H9 (cell line): Measurements from ENCODE around the gene WHRN. TPM values are rescaled to one million over a fixed set of nuclear protein-coding genes. Genes with fewer than 3 reads are reported as not detected.

ENCODE experiments used
- DNase-seq: peaks from one replicate; pipeline ENCODE4 v3.0.0-alpha.2; 2017
- H2AFZ ChIP-seq: one replicate; pipeline ENCODE4 v1.6.1; 2013; ENCODE audit warnings: mild to moderate bottlenecking, low read length, control low read depth, moderate library complexity
- H2AK5ac ChIP-seq: 2 replicates; pipeline ENCODE4 v1.6.1; 2013; ENCODE audit warnings: low read length, control low read depth, mixed read lengths; ENCODE audit not compliant: insufficient read length
- H2BK120ac ChIP-seq: one replicate; pipeline ENCODE4 v1.6.1; 2013; ENCODE audit warnings: low read depth, mild to moderate bottlenecking, low read length, control low read depth, inconsistent platforms; ENCODE audit not compliant: poor library complexity, severe bottlenecking
- H2BK12ac ChIP-seq: 2 replicates; pipeline ENCODE4 v1.6.1; 2013; ENCODE audit warnings: low read length, control low read depth, mixed read lengths, low read depth; ENCODE audit not compliant: insufficient read length
- H2BK15ac ChIP-seq: 2 replicates; pipeline ENCODE4 v1.6.1; 2013; ENCODE audit warnings: low read depth, low read length, control low read depth
- H2BK20ac ChIP-seq: one replicate; pipeline ENCODE4 v1.6.1; 2013; ENCODE audit warnings: low read depth, mild to moderate bottlenecking, low read length, control low read depth, inconsistent platforms; ENCODE audit not compliant: poor library complexity, severe bottlenecking
- H2BK5ac ChIP-seq: 2 replicates; pipeline ENCODE4 v1.6.1; 2013; ENCODE audit warnings: low read length, control low read depth, mixed read lengths; ENCODE audit not compliant: insufficient read length
- H3K14ac ChIP-seq: 2 replicates; pipeline ENCODE4 v1.6.1; 2013; ENCODE audit warnings: low read length, control low read depth; ENCODE audit not compliant: insufficient read depth
- H3K18ac ChIP-seq: 2 replicates; pipeline ENCODE4 v1.6.1; 2013; ENCODE audit warnings: low read depth, mild to moderate bottlenecking, mixed read lengths, low read length, control low read depth; ENCODE audit not compliant: insufficient read length
- H3K23ac ChIP-seq: 2 replicates; pipeline ENCODE4 v1.6.1; 2013; ENCODE audit warnings: low read length, control low read depth, mixed read lengths, low read depth; ENCODE audit not compliant: insufficient read length
- H3K23me2 ChIP-seq: 2 replicates; pipeline ENCODE4 v1.6.1; 2013; ENCODE audit warnings: low read depth, mild to moderate bottlenecking, mixed read lengths, low read length, control low read depth; ENCODE audit not compliant: insufficient read length, poor library complexity, severe bottlenecking
- H3K27ac ChIP-seq: 2 replicates; pipeline ENCODE4 v1.5.1; 2013; ENCODE audit warnings: low read length, control low read depth, mixed read lengths, low read depth; ENCODE audit not compliant: insufficient read length
- H3K27me3 ChIP-seq: 2 replicates; pipeline ENCODE4 v1.6.1; 2013; ENCODE audit warnings: low read length, control low read depth, inconsistent platforms; ENCODE audit not compliant: insufficient read depth
- H3K4ac ChIP-seq: 2 replicates; pipeline ENCODE4 v1.6.1; 2013; ENCODE audit warnings: low read depth, mild to moderate bottlenecking, control low read depth, inconsistent platforms, low read length, moderate library complexity
- H3K4me1 ChIP-seq: 2 replicates; pipeline ENCODE4 v1.6.1; 2013; ENCODE audit warnings: low read length, control low read depth, inconsistent platforms; ENCODE audit not compliant: insufficient read depth
- H3K4me2 ChIP-seq: 2 replicates; pipeline ENCODE4 v1.6.1; 2013; ENCODE audit warnings: low read length, control low read depth, mixed read lengths; ENCODE audit not compliant: insufficient read length, insufficient read depth
- H3K56ac ChIP-seq: 2 replicates; pipeline ENCODE4 v1.6.1; 2013; ENCODE audit warnings: low read depth, mild to moderate bottlenecking, mixed read lengths, low read length, control low read depth; ENCODE audit not compliant: insufficient read length
- H3K79me1 ChIP-seq: 2 replicates; pipeline ENCODE4 v1.6.1; 2013; ENCODE audit warnings: low read depth, mild to moderate bottlenecking, moderate library complexity, low read length, control low read depth, inconsistent platforms; ENCODE audit not compliant: insufficient read depth, poor library complexity, severe bottlenecking
- H3K79me2 ChIP-seq: 2 replicates; pipeline ENCODE4 v1.6.1; 2013; ENCODE audit warnings: low read length, control low read depth, inconsistent platforms; ENCODE audit not compliant: insufficient read depth
- H3K9ac ChIP-seq: 2 replicates; pipeline ENCODE4 v1.6.1; 2013; ENCODE audit warnings: low read length, control low read depth, mixed read lengths; ENCODE audit not compliant: insufficient read length; ENCODE audit errors: extremely low read depth
- H3K9me3 ChIP-seq: one replicate; pipeline ENCODE4 v1.6.1; 2013; ENCODE audit warnings: low read depth, low read length, inconsistent platforms; ENCODE audit not compliant: control insufficient read depth
- H3T11ph ChIP-seq: one replicate; pipeline ENCODE4 v1.6.1; 2013; ENCODE audit warnings: mild to moderate bottlenecking, low read length, control low read depth, inconsistent platforms
- H4K20me1 ChIP-seq: one replicate; pipeline ENCODE4 v1.6.1; 2013; ENCODE audit not compliant: control insufficient read depth, insufficient read length, insufficient read depth
- H4K5ac ChIP-seq: 2 replicates; pipeline ENCODE4 v1.6.1; 2013; ENCODE audit warnings: low read depth, mild to moderate bottlenecking, mixed read lengths, low read length, control low read depth; ENCODE audit not compliant: insufficient read length
- H4K8ac ChIP-seq: replicated peaks from 2 replicates; pipeline ENCODE4 v1.6.1; 2013; ENCODE audit warnings: low read length, control low read depth, mixed read lengths, low read depth; ENCODE audit not compliant: insufficient read length
- H4K91ac ChIP-seq: 2 replicates; pipeline ENCODE4 v1.6.1; 2013; ENCODE audit warnings: low read depth, mild to moderate bottlenecking, moderate library complexity, mixed read lengths, low read length, control low read depth; ENCODE audit not compliant: insufficient read length
- H3K27ac Mint-ChIP-seq, 3 experiments: 2 replicates in 2 of 3; 3 replicates in 1 of 3; pipeline ENCODE4 v1.8.0; 2020 to 2021; ENCODE audit warnings: mixed read lengths in 3 of 3, mild to moderate bottlenecking in 1 of 3, moderate library complexity in 1 of 3
- H3K27me3 Mint-ChIP-seq: 2 replicates; pipeline ENCODE4 v1.8.0; 2021; ENCODE audit warnings: low read depth, mild to moderate bottlenecking, moderate library complexity, mixed read lengths
- H3K36me3 Mint-ChIP-seq, 3 experiments: 2 replicates in 2 of 3; 3 replicates in 1 of 3; pipeline ENCODE4 v1.8.0; 2020 to 2021; ENCODE audit warnings: low read depth in 3 of 3, mixed read lengths in 3 of 3; ENCODE audit not compliant: insufficient read depth in 1 of 3
- H3K4me1 Mint-ChIP-seq, 2 experiments: 2 replicates each; pipeline ENCODE4 v1.8.0; 2020; ENCODE audit warnings: mixed read lengths in 2 of 2
- H3K4me3 Mint-ChIP-seq, 2 experiments: 2 replicates in 1 of 2; 3 replicates in 1 of 2; pipeline ENCODE4 v1.8.0; 2020 to 2021; ENCODE audit warnings: mild to moderate bottlenecking in 2 of 2, mixed read lengths in 2 of 2, moderate library complexity in 1 of 2
- H3K9me3 Mint-ChIP-seq, 2 experiments: 2 replicates in 1 of 2; 3 replicates in 1 of 2; pipeline ENCODE4 v1.8.0; 2020; ENCODE audit warnings: mild to moderate bottlenecking in 2 of 2, mixed read lengths in 2 of 2, moderate library complexity in 1 of 2
- WGBS: extraction: QIAGEN DNeasy Blood & Tissue Kit; methylation state at CpG from one replicate; pipeline ENCODE4 v1.1.7; 2013; ENCODE audit warnings: missing lambda C conversion rate, low lambda C conversion rate, mixed read lengths; ENCODE audit not compliant: insufficient read length; ENCODE audit errors: extremely low coverage; 5-methylcytosine and 5-hydroxymethylcytosine counted together
- total RNA-seq: library from RNA; stranded (reverse); gene quantifications from 2 replicates; pipeline ENCODE4 v1.2.1, GENCODE V29; 2021
- TF ChIP-seq, protein P1 (sequence below): fragments of 200-600 bp; sonication (generic); conservative IDR thresholded peaks from 3 replicates; pipeline ENCODE4 v1.8.0; 2021; ENCODE audit warnings: antibody characterized with exemption, mild to moderate bottlenecking

WHRN gene
- total RNA-seq, 1 experiment from 2014 or later, result 2.2 TPM

DNA sequence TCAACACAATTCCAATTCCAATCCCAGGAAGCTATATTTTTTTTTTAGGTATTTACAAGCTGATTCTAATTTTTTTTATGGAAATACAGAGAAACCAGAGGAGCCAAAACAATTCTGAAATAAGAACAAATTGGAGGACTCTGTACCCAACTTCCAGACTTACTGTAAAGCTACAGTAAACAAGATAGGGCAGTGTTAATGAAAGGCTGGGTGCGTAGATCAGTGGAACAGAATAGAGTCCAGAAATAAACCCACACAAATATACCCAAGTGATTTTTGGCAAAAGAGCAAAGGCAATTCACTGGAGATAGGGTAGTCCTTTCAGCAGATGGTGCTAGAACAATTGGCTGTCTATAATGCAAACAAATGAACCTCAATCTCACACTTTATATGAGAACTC is 50.6 kb downstream of the WHRN start:
- H2BK20ac ChIP-seq, result no peak overlapping the region

More for the DNA sequence above, 50.6 kb downstream of the WHRN start:
- Histone ChIP-seq H3K14ac (no peak overlapping the region), H3T11ph (no peak overlapping the region), H2AK5ac (no peak overlapping the region), H4K91ac (no peak overlapping the region), H3K79me1 (no peaks in the 10 kb centered on the region), H3K23ac (no peak overlapping the region), H2BK5ac (no peak overlapping the region), H3K4me2 (no peak overlapping the region), H4K5ac (no peak overlapping the region), H3K4ac (no peak overlapping the region), H3K79me2 (no peaks in the 10 kb centered on the region), H2BK120ac (no peak overlapping the region), H3K23me2 (no peaks in the 10 kb centered on the region), H3K9ac (no peak overlapping the region), H3K9me3 (no peaks in the 10 kb centered on the region), H4K8ac (no peak overlapping the region), H2BK15ac (no peak overlapping the region), H2BK12ac (no peak overlapping the region), H4K20me1 (no peaks in the 10 kb centered on the region), H3K18ac (no peak overlapping the region), H3K27me3 (no peaks in the 10 kb centered on the region), H3K56ac (no peak overlapping the region), H3K4me1 (peaks cover 4% of the 10 kb centered on the region; the same call in 1 of the 2 replicates), H3K27ac (no peak overlapping the region), H2AFZ (no peak overlapping the region)
- H3K36me3 Mint-ChIP-seq, result no peaks in the 10 kb centered on the region; a peak in 1 of 7 replicates
- H3K27me3 Mint-ChIP-seq, result peaks cover 11% of the 10 kb centered on the region
- no peak overlapping the region for H3K27ac Mint-ChIP-seq
- H3K4me1 Mint-ChIP-seq, result peaks cover 12 to 18% of the 10 kb centered on the region in 2 experiments
- H3K9me3 Mint-ChIP-seq, result no peaks in the 10 kb centered on the region
- no CpG with 5 or more reads among the region's 1 CpG for WGBS
- no peak overlapping the region for H3K4me3 Mint-ChIP-seq
- DNase-seq, result no peak
- TF ChIP-seq, protein P1, sequence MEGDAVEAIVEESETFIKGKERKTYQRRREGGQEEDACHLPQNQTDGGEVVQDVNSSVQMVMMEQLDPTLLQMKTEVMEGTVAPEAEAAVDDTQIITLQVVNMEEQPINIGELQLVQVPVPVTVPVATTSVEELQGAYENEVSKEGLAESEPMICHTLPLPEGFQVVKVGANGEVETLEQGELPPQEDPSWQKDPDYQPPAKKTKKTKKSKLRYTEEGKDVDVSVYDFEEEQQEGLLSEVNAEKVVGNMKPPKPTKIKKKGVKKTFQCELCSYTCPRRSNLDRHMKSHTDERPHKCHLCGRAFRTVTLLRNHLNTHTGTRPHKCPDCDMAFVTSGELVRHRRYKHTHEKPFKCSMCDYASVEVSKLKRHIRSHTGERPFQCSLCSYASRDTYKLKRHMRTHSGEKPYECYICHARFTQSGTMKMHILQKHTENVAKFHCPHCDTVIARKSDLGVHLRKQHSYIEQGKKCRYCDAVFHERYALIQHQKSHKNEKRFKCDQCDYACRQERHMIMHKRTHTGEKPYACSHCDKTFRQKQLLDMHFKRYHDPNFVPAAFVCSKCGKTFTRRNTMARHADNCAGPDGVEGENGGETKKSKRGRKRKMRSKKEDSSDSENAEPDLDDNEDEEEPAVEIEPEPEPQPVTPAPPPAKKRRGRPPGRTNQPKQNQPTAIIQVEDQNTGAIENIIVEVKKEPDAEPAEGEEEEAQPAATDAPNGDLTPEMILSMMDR, result no peak
